ENCODE measurements around the gene MAFG.

Gene MAFG

DNA sequence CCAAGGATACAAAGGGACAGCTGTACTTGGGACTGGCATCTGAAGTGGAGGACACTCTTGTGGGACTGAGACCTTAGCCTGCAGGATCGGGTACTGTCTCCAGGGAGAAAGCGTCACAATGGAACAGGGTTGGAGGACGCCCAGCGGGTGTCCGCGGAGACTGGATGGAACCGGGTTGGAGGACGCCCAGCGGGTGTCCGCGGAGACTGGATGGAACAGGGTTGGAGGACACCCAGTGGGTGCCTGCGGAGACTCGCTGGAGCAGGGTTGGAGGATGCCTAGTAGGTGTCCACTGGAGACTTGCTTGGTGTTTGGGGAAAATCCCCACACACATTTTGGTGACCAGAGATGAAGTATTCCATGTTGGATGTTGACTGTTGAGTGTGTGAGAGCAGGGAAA is 19.7 kb upstream of the MAFG start, which contains the start of gene MYADML2:
MYADML2 (minus strand) TSS at position 45 of the 400 bp plus-strand sequence. CDS start 5,492 bp downstream, outside the sequence.
- TF ChIP-seq, protein P1, sequence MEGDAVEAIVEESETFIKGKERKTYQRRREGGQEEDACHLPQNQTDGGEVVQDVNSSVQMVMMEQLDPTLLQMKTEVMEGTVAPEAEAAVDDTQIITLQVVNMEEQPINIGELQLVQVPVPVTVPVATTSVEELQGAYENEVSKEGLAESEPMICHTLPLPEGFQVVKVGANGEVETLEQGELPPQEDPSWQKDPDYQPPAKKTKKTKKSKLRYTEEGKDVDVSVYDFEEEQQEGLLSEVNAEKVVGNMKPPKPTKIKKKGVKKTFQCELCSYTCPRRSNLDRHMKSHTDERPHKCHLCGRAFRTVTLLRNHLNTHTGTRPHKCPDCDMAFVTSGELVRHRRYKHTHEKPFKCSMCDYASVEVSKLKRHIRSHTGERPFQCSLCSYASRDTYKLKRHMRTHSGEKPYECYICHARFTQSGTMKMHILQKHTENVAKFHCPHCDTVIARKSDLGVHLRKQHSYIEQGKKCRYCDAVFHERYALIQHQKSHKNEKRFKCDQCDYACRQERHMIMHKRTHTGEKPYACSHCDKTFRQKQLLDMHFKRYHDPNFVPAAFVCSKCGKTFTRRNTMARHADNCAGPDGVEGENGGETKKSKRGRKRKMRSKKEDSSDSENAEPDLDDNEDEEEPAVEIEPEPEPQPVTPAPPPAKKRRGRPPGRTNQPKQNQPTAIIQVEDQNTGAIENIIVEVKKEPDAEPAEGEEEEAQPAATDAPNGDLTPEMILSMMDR (conservative IDR thresholded peaks at IDR 0.05; ENCODE audit: low read depth), result no peak
- no peak within 1 kb of the TSS for H3K27ac ChIP-seq
- no peak for DNase-seq (ENCODE audit: low spot score)
- CTCF ChIA-PET, result interaction anchor here (0.6 to 1.0 kb wide), 2 partner anchors 13 to 132 kb away, joined by 3 to 4 read pairs; no protein-coding TSS in a partner anchor
- POLR2A ChIA-PET (ENCODE audit: low non-redundant PET), result no interaction called here

DNA sequence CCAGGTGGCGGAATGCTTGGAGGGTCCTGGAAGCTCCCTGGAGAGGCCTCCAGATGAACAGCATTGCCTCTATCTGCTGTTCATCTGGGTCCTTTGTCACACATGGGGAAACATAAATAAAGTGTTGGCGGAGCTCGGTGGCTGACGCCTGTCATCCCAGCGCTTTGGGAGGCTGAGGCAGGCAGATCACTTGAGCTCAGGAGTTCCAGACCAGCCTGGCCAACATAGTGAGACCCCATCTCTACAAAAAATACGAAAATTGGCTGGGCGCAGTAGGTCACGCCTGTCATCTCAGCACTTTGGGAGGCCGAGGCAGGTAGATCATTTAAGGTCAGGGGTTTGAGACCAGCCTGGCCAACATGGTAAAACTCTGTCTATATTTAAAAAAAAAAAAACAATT is 17.3 kb upstream of the MAFG start:
- ChIA-PET POLR2A (ENCODE audit: low non-redundant PET) (no interaction called here), CTCF (no interaction called here)
- no peak overlapping the region for H3K27ac ChIP-seq
- no peak for DNase-seq (ENCODE audit: low spot score)
- TF ChIP-seq, protein P1 (conservative IDR thresholded peaks at IDR 0.05; ENCODE audit: low read depth), result no peak

DNA sequence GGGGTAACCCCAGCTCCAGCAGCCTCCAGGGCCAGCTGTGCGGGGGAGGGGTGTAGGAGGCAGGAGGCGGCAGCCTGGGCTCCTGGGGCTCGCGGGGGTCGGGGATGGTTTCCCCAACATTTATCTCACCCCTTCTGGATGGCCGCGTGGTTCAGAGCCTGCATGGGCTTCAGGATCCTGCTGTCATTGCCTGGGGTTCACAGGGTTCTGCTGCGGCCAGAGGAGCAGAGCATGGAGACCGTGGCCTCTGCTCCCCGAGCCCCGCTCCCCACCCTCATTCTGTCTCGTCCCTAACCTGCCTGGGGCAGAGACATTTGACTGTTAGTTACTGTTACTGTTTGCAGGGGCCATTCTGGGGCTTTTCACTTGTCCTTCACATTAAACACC is 14.6 kb upstream of the MAFG start:
- ChIA-PET CTCF (interaction anchor here (0.7 kb wide), 1 partner anchor 14 kb away, joined by 5 read pairs; no protein-coding TSS in a partner anchor), POLR2A (ENCODE audit: low non-redundant PET) (no interaction called here)
- DNase-seq (ENCODE audit: low spot score), result no peak
- H3K27ac ChIP-seq, result no peak overlapping the region
- TF ChIP-seq, protein P1 (conservative IDR thresholded peaks at IDR 0.05; ENCODE audit: low read depth), result no peak

- POLR2A ChIA-PET (ENCODE audit: low non-redundant PET), result no interaction called here
- TF ChIP-seq, protein P1 (conservative IDR thresholded peaks at IDR 0.05; ENCODE audit: low read depth), result no peak
- H3K27ac ChIP-seq, result no peak overlapping the region
- CTCF ChIA-PET, result no interaction called here
- no peak for DNase-seq (ENCODE audit: low spot score)
These were observed 14.1 kb upstream of the MAFG start for GRCh38 chr17:81941484-81942166.

DNA sequence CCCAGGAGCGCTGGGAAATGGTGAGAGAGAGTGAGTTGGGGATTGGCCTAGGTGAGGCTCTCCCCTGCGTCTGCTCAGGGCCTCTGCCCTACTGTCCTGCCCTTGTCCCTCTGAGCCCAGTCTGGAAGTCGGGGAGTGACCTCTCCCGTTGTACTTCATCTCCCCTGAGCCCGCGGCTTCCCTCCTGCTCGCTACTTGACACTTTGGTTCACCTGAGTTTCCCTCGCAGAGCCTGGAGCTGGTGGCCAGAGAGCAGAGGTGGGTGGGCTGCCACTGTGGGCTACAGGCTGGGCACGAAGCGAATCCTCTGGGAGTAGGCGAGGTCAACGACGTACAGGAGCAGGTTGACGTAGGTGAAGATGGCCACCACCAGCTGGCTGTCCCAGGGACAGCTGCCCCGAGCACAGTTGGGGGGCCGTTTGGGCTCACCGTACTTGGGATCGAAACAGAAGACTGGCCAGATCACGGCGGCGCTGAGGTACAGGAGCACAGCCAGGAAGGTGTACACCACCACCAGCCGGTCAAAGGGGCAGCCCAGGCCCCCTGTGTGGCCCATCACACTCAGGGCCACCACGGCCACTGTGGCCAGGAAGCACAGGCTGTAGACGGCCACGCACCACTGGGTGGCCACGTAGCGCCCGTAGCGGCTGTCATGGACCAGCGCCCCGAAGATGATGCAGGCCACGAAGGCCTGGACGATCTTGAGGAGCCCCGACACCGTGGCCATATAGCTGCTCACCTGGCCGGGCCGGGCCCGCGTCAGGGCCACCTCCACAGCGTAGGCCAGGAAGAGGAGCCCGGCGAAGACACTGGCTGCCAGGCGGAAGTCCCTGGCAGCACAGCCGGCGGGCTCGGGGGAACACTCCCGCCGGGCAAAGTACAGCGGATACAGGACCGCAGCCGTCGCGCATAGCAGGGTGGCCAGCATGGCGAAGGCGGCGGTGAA is 13.3 kb upstream of the MAFG start:
- TF ChIP-seq, protein P1 (conservative IDR thresholded peaks at IDR 0.05; ENCODE audit: low read depth), result no peak
- DNase-seq (ENCODE audit: low spot score), result no peak
- CTCF ChIA-PET, result interaction anchor here (0.6 kb wide), 1 partner anchor 97 kb away, joined by 4 read pairs; the partner anchor contains the start of gene DCXR
- peak overlapping the region; percentile 15; the same call in 1 of the 2 replicates for H3K27ac ChIP-seq
- POLR2A ChIA-PET (ENCODE audit: low non-redundant PET), result no interaction called here

- peak overlapping the region; percentile 15 for H3K27ac ChIP-seq
- POLR2A ChIA-PET (ENCODE audit: low non-redundant PET), result interaction anchor here (0.6 kb wide), 1 partner anchor 10 kb away, joined by 3 read pairs; no protein-coding TSS in a partner anchor
- TF ChIP-seq, protein P1 (conservative IDR thresholded peaks at IDR 0.05; ENCODE audit: low read depth), result no peak
- CTCF ChIA-PET, result interaction anchor here (0.6 kb wide), 1 partner anchor 98 kb away, joined by 4 read pairs; the partner anchor contains the start of gene DCXR
- no peak for DNase-seq (ENCODE audit: low spot score)
These were observed 12.4 kb upstream of the MAFG start for GRCh38 chr17:81939881-81940385.
